ENCODE data around the gene FBXO7.

FBXO7 gene

GRCh38 chr22:32536352-32536751 is 61.7 kb downstream of the FBXO7 start:
- no CpG with 5 or more reads among the region's 2 CpGs for WGBS (ENCODE audit: extremely low coverage, insufficient coverage, low lambda C conversion rate)

GRCh38 chr22:32538521-32538920 is 63.9 kb downstream of the FBXO7 start:
- H3K18ac ChIP-seq (ENCODE audit: low read length), result no peak overlapping the region
- no peaks in the 10 kb centered on the region for H3K4me1 ChIP-seq (ENCODE audit: control insufficient read depth, low read depth, low read length)
- no peak overlapping the region for H3K27ac ChIP-seq (ENCODE audit: low read depth, low read length)
- H3K4me3 ChIP-seq (ENCODE audit: low read length), result no peak overlapping the region
- H3K9ac ChIP-seq (ENCODE audit: low read length), result no peak overlapping the region
- H3K56ac ChIP-seq (ENCODE audit: low read length), result no peak overlapping the region
- H2BK15ac ChIP-seq (replicated peaks; ENCODE audit: low read depth), result no peak overlapping the region
- H3K79me2 ChIP-seq (ENCODE audit: control insufficient read depth, insufficient read depth, low read length), result no peaks in the 10 kb centered on the region
- H3K79me1 ChIP-seq (ENCODE audit: low read length), result no peaks in the 10 kb centered on the region
- no peak overlapping the region for H4K8ac ChIP-seq (ENCODE audit: low read depth, low read length)
- H2BK5ac ChIP-seq (ENCODE audit: low read length), result no peak overlapping the region
- no CpG with 5 or more reads among the region's 7 CpGs for WGBS (ENCODE audit: extremely low coverage, insufficient coverage, low lambda C conversion rate)
- H3K23ac ChIP-seq (ENCODE audit: low read length), result no peak overlapping the region
- H2AK5ac ChIP-seq (ENCODE audit: low read length), result no peak overlapping the region
- H4K5ac ChIP-seq (ENCODE audit: low read length), result no peak overlapping the region
- H3K36me3 ChIP-seq (ENCODE audit: control insufficient read depth, insufficient read depth, low read length), result no peaks in the 10 kb centered on the region
- no peak overlapping the region for H2BK120ac ChIP-seq (ENCODE audit: low read depth, low read length)
- H3K27me3 ChIP-seq (ENCODE audit: insufficient read depth, low read length, poor library complexity), result no peaks in the 10 kb centered on the region
- H3K4me2 ChIP-seq (ENCODE audit: low read length), result no peak overlapping the region
- no peak overlapping the region for H3K4ac ChIP-seq (ENCODE audit: low read depth, low read length)
- DNase-seq, result no peak

More at GRCh38 chr22:32536352-32536751, 61.7 kb downstream of the FBXO7 start:
- Histone ChIP-seq H4K5ac (ENCODE audit: low read length) (no peak overlapping the region), H2AK5ac (ENCODE audit: low read length) (no peak overlapping the region), H3K79me1 (ENCODE audit: low read length) (no peaks in the 10 kb centered on the region), H3K56ac (ENCODE audit: low read length) (no peak overlapping the region), H3K79me2 (ENCODE audit: control insufficient read depth, insufficient read depth, low read length) (no peaks in the 10 kb centered on the region), H2BK5ac (ENCODE audit: low read length) (no peak overlapping the region), H3K4me1 (ENCODE audit: control insufficient read depth, low read depth, low read length) (no peaks in the 10 kb centered on the region), H2BK120ac (ENCODE audit: low read depth, low read length) (no peak overlapping the region), H3K27me3 (ENCODE audit: insufficient read depth, low read length, poor library complexity) (no peaks in the 10 kb centered on the region), H2BK15ac (replicated peaks; ENCODE audit: low read depth) (no peak overlapping the region), H3K4ac (ENCODE audit: low read depth, low read length) (no peak overlapping the region), H4K8ac (ENCODE audit: low read depth, low read length) (no peak overlapping the region), H3K9ac (ENCODE audit: low read length) (no peak overlapping the region), H3K23ac (ENCODE audit: low read length) (no peak overlapping the region), H3K36me3 (ENCODE audit: control insufficient read depth, insufficient read depth, low read length) (no peaks in the 10 kb centered on the region), H3K4me3 (ENCODE audit: low read length) (no peak overlapping the region), H3K4me2 (ENCODE audit: low read length) (no peak overlapping the region), H3K27ac (ENCODE audit: low read depth, low read length) (no peak overlapping the region), H3K18ac (ENCODE audit: low read length) (no peak overlapping the region)
- no peak for DNase-seq

- Histone ChIP-seq H3K56ac (ENCODE audit: low read length) (no peak overlapping the region), H4K8ac (ENCODE audit: low read depth, low read length) (no peak overlapping the region), H2BK5ac (ENCODE audit: low read length) (no peak overlapping the region), H3K4me2 (ENCODE audit: low read length) (no peak overlapping the region), H4K5ac (ENCODE audit: low read length) (no peak overlapping the region), H2BK15ac (replicated peaks; ENCODE audit: low read depth) (no peak overlapping the region), H3K4me3 (ENCODE audit: low read length) (no peak overlapping the region), H3K18ac (ENCODE audit: low read length) (no peak overlapping the region), H2AK5ac (ENCODE audit: low read length) (no peak overlapping the region), H3K4me1 (ENCODE audit: control insufficient read depth, low read depth, low read length) (no peaks in the 10 kb centered on the region), H3K79me1 (ENCODE audit: low read length) (no peaks in the 10 kb centered on the region), H3K4ac (ENCODE audit: low read depth, low read length) (no peak overlapping the region), H2BK120ac (ENCODE audit: low read depth, low read length) (no peak overlapping the region), H3K36me3 (ENCODE audit: control insufficient read depth, insufficient read depth, low read length) (no peaks in the 10 kb centered on the region), H3K79me2 (ENCODE audit: control insufficient read depth, insufficient read depth, low read length) (no peaks in the 10 kb centered on the region), H3K27me3 (ENCODE audit: insufficient read depth, low read length, poor library complexity) (no peaks in the 10 kb centered on the region), H3K23ac (ENCODE audit: low read length) (no peak overlapping the region), H3K9ac (ENCODE audit: low read length) (no peak overlapping the region), H3K27ac (ENCODE audit: low read depth, low read length) (no peak overlapping the region)
- DNase-seq, result peak; percentile 82
- WGBS (ENCODE audit: extremely low coverage, insufficient coverage, low lambda C conversion rate), result no CpG with 5 or more reads among the region's 10 CpGs
These were observed 65.2 kb downstream of the FBXO7 start for GRCh38 chr22:32539631-32540421.

- Histone ChIP-seq H3K36me3 (ENCODE audit: control insufficient read depth, insufficient read depth, low read length) (no peaks in the 10 kb centered on the region), H3K18ac (ENCODE audit: low read length) (no peak overlapping the region), H3K4ac (ENCODE audit: low read depth, low read length) (no peak overlapping the region), H3K27ac (ENCODE audit: low read depth, low read length) (no peak overlapping the region), H2AK5ac (ENCODE audit: low read length) (no peak overlapping the region), H2BK15ac (replicated peaks; ENCODE audit: low read depth) (no peak overlapping the region), H3K4me2 (ENCODE audit: low read length) (no peak overlapping the region), H3K56ac (ENCODE audit: low read length) (no peak overlapping the region), H3K4me3 (ENCODE audit: low read length) (no peak overlapping the region), H3K27me3 (ENCODE audit: insufficient read depth, low read length, poor library complexity) (no peaks in the 10 kb centered on the region), H3K4me1 (ENCODE audit: control insufficient read depth, low read depth, low read length) (no peaks in the 10 kb centered on the region), H3K79me2 (ENCODE audit: control insufficient read depth, insufficient read depth, low read length) (no peaks in the 10 kb centered on the region), H3K79me1 (ENCODE audit: low read length) (no peaks in the 10 kb centered on the region), H4K5ac (ENCODE audit: low read length) (no peak overlapping the region), H4K8ac (ENCODE audit: low read depth, low read length) (no peak overlapping the region), H3K23ac (ENCODE audit: low read length) (no peak overlapping the region), H2BK5ac (ENCODE audit: low read length) (no peak overlapping the region), H2BK120ac (ENCODE audit: low read depth, low read length) (no peak overlapping the region), H3K9ac (ENCODE audit: low read length) (no peak overlapping the region)
- no CpG with 5 or more reads among the region's 13 CpGs for WGBS (ENCODE audit: extremely low coverage, insufficient coverage, low lambda C conversion rate)
- no peak for DNase-seq
These were observed 66.9 kb downstream of the FBXO7 start for GRCh38 chr22:32541481-32541880.

- H3K23ac ChIP-seq (ENCODE audit: low read length), result no peak overlapping the region
- no peak overlapping the region for H3K27ac ChIP-seq (ENCODE audit: low read depth, low read length)
- no peak overlapping the region for H3K18ac ChIP-seq (ENCODE audit: low read length)
- no peak overlapping the region for H3K4me2 ChIP-seq (ENCODE audit: low read length)
- H2BK15ac ChIP-seq (replicated peaks; ENCODE audit: low read depth), result no peak overlapping the region
- H3K27me3 ChIP-seq (ENCODE audit: insufficient read depth, low read length, poor library complexity), result no peaks in the 10 kb centered on the region
- H3K36me3 ChIP-seq (ENCODE audit: control insufficient read depth, insufficient read depth, low read length), result no peaks in the 10 kb centered on the region
- H3K79me2 ChIP-seq (ENCODE audit: control insufficient read depth, insufficient read depth, low read length), result no peaks in the 10 kb centered on the region
- no peak overlapping the region for H2BK5ac ChIP-seq (ENCODE audit: low read length)
- no peak overlapping the region for H3K56ac ChIP-seq (ENCODE audit: low read length)
- WGBS (ENCODE audit: extremely low coverage, insufficient coverage, low lambda C conversion rate), result no CpG with 5 or more reads among the region's 8 CpGs
- no peaks in the 10 kb centered on the region for H3K4me1 ChIP-seq (ENCODE audit: control insufficient read depth, low read depth, low read length)
- no peak overlapping the region for H2BK120ac ChIP-seq (ENCODE audit: low read depth, low read length)
- no peak overlapping the region for H3K9ac ChIP-seq (ENCODE audit: low read length)
- H4K8ac ChIP-seq (ENCODE audit: low read depth, low read length), result no peak overlapping the region
- H2AK5ac ChIP-seq (ENCODE audit: low read length), result no peak overlapping the region
- no peak overlapping the region for H3K4ac ChIP-seq (ENCODE audit: low read depth, low read length)
- DNase-seq, result no peak
- H3K4me3 ChIP-seq (ENCODE audit: low read length), result no peak overlapping the region
- no peak overlapping the region for H4K5ac ChIP-seq (ENCODE audit: low read length)
- no peaks in the 10 kb centered on the region for H3K79me1 ChIP-seq (ENCODE audit: low read length)
These were observed 67.6 kb downstream of the FBXO7 start for GRCh38 chr22:32542066-32542676.
